HG02973 (cell line): ENCODE data around the gene EFNA2.
"Not testable (repeated sequence)": the region's sequence is repeated elsewhere in the genome, so short reads cannot be mapped to it uniquely, and the experiment has no call there.

Experiments
- ATAC-seq: cut with Tn5 transposase; IDR thresholded peaks from one replicate; pipeline ENCODE4 v1.9.1; 2021; ENCODE audit warnings: moderate library complexity; ENCODE audit not compliant: unreplicated experiment

EFNA2 gene

GRCh38 chr19:1315470-1316166 lies 29.9 kb downstream of the EFNA2 start:
- no peak for ATAC-seq

DNA sequence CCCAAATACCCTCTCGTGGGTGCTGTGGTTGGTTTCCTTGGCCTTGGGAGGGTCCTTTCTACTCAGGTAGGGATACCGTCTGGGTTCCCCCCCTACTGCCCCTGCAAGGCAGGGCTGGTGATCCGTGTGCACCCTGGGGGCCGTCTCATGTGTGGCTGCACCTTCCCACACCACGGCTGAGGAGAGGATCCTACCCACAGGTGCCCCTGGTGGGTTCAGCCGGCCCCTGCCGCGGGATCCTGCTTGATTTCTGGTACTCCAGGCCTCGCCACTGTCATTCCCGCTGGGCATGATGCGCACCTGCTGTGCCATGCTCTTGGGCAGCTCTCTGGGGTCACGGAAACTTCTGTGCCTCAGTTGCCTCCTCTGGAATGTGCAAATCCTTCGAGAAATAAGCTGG lies 30.8 kb downstream of the EFNA2 start:
- ATAC-seq = no peak

DNA sequence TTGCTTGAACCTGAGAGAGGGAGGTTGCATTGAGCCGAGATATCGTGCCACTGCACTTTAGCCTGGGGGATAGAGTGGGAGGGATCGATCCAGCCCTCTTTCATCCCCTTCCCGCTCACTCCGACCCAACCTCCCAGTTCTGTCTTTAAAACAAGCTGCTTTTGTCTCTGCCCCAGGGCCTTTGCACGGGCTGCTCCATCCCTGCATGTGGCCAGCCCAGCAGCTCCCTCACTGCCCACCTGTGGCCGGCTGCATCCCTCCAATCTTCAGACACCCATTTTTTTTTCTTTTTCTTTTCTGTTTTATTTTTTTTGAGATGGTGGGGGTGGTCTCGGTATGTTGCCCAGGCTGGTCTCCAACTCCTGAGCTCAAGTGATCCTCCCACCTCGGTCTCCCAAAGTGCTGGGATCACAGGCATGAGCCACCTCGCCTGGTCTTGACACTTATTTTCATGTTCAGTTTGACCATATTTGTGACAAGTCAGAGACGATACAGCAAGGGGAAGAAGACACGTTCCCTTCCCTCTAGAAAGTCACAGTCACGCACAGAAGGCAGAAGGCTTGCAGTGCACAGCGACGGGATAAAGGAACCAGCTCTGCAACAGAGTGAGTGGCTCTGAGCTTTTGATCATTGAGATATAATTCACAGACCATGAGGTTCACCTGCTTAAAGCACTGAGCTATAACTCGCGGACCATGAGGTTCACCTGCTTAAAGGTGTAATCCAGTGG lies 31.8 kb downstream of the EFNA2 start:
- no peak for ATAC-seq

DNA sequence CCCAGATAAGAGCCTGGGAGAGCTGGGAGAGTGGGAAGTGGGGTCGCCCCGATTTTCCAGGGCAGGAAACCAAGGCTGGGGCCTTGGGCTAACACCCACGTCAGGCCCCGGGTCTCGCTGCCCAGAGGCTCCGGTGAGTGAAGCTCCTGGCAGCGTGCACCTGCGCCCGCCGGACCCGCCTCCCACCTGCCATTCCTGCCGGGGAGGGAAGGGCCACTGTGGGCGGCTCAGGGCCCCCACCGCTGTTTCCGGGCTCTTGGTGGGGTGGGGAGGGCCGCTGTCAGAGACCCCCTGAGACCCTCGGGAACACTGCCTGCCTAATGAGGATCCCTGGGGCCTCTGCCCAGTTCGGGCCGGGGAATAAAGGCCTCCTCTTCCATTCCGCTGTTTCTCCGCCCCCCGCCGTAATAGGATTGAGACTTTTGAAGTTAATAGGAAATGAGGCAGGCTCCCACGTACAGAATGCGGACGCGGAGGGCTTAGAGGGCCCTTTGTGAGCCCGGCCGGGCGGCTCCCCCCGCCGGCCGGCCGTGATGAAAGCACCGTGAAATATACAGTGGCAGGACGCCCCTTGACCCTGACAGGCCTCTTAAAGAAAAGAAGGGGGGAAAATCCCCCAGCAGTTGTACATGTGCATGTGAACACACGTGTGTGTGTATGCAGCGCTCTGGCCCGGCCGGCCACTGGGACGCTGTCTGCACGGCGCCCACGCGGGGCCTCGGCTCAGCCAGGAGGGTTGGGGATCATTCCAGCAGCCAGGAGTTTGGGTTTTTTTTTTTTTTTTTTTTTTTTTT lies 33.2 kb downstream of the EFNA2 start:
- no peak for ATAC-seq

DNA sequence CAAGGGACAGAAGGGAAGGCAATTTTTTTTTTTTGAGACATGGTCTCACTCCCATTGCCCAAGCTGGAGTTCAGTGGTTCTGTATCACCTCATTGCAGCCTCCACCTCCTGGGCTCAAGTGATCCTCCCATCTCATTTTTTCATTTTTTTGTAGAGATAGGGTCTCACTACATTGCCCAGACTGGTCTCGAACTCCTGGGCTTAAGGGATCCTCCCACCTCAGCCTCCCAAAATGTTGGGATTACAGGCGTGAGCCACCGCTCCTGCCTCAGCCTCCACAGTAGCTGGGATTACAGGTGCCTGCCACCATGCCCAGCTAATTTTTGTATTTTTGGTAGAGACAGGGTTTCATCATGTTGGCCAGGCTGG lies 34.6 kb downstream of the EFNA2 start:
- ATAC-seq = not testable (repeated sequence)

DNA sequence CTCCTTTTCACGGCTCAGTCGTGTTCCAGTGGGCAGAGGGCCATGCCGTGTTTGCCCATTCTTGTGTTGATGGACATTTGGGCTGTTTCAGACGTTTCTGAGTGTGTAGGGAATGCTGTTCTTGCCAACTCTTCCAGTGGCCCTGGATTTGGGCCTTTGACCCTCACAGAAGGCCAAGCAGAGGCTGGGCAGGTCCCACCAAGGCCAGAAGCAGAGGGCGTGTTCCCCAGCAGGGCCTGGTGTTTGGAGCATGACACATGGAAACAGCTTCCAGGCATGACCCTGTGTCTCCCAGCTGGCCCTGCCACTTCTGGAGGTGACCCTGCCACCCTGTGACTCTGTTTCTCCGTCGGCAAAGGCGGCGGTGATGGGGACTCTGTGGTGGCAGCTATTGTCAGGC lies 35.9 kb downstream of the EFNA2 start:
- ATAC-seq = no peak

DNA sequence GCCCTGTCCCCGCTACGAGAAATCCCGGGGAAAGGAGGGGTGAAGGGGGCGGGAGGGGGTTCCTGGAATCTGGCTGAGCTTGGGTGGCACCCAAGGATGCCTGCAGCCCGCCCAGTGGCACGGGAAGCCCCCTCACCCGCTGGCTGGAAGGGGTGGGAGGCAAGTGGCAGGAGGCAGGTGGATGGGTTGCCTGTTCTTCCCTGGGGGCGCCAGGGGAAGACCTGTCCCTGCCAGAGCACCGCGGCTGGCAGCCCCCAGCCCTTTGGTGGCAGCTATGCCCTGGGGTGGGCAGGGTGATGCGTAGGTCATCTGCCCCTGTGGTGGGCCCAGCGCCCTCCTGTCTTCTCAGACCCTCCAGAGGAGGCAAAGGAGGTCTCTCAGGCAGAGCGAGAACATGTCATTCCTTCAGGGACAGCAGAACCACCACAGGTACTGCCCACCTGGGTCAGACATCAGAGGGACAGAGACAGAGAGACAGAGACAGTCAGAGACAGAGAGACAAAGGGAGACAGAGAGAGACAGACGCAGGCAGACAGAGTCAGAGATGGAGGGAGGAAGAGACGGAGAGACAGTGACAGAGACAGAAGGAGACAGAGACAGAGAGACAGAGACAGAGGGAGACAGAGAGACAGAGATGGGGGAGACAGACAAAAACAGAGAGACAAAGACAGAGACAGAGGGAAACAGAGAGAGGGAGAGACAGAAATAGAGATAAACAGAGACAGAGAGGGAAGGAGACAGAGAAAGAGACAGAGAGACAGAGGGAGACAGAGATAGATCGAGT lies 36.7 kb downstream of the EFNA2 start:
- no peak for ATAC-seq

GRCh38 chr19:1324249-1324805 lies 38.7 kb downstream of the EFNA2 start:
- ATAC-seq = no peak

GRCh38 chr19:1324806-1325567 lies 39.3 kb downstream of the EFNA2 start:
- no peak for ATAC-seq

DNA sequence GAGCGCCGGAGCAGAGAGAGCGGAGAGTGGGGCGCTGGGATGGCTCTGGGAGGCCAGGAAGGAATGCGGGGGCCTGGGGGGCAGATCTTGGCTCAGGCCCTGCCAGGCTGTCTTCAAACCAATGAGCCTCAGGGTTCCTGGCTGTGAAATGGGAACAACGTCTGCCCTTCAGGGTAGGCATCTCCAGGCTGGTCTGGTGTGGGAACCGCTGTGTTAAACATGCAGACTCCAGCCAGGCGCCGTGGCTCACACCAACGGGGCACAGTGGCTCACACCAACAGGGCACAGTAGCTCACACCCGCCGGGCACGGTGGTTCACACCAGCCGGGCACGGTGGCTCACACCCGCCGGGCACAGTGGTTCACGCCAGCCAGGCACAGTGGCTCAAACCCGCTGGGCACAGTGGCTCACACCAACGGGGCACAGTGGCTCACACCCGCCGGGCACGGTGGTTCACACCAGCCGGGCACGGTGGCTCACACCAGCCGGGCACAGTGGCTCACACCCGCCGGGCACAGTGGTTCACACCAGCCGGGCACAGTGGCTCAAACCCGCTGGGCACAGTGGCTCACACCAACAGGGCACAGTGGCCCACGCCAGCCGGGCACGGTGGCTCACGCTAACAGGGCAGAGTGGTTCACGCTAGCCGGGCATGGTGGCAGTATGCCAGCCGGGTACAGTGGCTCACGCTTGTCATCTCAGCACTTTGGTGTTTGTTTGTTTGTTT lies 40.1 kb downstream of the EFNA2 start:
- no peak for ATAC-seq

DNA sequence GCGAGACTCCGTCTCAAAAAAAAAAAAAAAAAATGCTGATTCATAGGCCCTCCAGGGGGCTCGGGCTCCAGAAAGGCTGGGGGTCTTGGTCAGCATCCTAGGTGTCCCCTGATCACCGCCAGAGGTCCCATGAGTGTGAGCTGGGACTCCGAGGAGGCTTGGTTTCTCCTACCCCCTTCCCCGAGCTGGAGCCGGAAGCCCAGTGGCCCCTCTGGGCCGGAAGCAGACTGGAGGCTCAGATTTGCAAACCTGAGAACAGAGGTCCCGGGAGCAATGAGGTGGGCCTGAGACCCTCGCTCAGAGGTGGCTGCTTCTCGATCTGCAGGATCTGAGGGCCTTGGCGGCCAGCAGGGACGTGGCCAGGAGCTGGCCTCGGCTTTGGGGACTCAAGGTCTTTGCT lies 41.5 kb downstream of the EFNA2 start:
- no peak for ATAC-seq

DNA sequence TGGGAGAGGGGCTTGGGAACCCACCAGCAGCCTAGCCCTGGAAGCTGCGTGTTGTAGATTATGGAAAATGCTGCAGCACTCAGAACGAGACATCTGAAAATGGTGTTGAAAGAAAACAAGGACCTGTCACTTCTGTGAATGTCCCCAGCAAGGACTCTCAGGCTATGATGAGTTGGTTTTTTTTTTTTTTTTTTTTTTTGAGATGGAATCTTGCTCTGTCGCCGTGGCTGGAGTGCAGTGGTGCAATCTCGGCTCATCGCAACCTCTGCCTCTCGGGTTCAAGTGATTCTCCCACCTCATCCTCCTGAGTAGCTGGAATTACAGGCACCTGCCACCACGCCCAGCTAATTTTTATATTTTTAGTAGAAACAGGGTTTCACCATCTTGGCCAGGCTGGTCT lies 46.5 kb downstream of the EFNA2 start:
- not testable (repeated sequence) for ATAC-seq

GRCh38 chr19:1336079-1336684 lies 50.5 kb downstream of the EFNA2 start:
- ATAC-seq = no peak

GRCh38 chr19:1340681-1341469 lies 55.2 kb downstream of the EFNA2 start:
- no peak for ATAC-seq

- no peak for ATAC-seq
Measured at GRCh38 chr19:1343041-1343440, 57.4 kb downstream of the EFNA2 start.

DNA sequence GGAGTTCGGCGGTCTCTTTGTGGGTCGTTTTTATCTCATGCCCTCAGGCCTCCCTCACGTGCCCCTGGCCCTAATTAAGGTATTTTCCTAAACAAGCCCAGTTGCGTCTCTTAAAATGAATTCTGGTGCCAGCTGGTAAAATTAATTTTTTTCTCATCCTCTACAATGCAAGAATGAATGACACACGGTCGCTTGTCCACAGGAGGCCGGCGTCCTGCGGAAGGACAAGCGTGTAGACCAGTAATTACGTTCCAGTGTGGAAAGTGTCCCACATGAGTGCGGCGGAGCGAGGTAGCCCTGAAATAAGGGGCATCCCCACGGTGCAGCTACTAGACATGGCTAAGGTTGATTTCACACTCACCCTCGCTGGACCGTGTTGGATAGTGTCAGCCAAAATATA lies 63.5 kb downstream of the EFNA2 start:
- no peak for ATAC-seq

- no peak for ATAC-seq
Measured at GRCh38 chr19:1350867-1351266, 65.2 kb downstream of the EFNA2 start.
